ENCODE measurements around the gene TMC3.

The TMC3 gene

DNA sequence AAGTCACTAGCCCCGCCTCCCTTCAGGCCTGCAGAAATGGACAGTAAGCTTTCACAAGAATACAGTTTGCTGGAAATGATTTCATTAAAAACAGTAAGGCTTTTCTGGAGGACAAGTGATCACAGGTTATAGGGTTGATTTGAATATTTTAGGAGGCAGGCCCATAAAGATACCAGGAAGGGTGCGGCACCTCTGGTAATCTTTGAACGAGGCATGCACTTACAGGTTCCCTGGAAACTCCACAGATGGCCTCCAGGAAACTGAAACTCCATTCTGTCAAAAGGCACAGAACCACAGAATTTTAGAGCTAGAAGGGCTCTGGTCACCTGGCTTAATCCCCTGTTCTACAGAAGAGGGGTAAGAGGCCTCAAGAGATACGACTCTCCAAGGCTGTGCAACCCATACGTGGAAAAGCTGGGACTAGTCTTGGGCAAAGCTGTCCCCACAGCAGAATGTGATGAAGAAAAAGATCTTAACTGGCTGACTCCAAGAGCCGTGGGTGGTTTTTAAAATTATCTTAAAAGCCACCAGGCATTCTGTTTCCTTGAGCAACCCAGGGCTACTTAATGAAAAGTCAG lies 51.2 kb downstream of the TMC3 start:
- no peak for DNase-seq (ENCODE audit: low read depth, low spot score)

DNA sequence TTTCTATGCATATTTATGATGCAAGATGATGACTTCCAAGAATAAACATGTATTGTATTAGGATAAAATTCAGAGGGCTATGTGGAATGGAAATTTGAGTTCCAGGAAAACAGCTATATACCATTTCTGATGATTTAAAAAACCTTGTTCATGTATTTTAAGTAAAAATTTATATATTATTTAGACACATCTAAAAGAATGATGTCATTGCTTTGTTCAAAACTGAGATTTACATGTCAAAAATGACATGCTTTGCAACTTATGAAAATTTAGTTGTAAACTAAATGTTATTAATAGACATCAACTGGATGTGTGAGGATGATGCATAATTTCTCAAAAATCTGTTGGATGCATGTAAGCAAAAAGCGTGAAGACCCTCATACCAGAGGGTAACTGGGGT lies 52.3 kb downstream of the TMC3 start:
- no peak for DNase-seq (ENCODE audit: low read depth, low spot score)

DNA sequence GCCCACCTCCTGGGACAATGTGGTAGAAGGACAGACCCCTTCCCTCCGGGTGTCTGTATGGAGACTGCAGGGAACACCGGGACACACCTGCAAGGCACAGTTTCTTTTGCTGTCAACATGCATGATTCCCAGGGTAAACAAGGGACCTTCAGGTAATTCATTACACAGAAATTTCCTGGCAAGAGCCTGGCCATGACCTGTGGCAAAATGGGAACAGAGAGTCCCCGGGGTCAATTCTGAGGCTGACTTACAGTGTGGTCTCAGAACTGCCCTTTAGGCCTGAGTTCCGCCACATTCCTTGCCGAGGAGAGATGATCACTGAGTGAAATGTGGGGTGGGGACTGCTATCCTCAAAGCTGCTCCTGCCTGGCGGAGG lies 56.4 kb downstream of the TMC3 start:
- DNase-seq (ENCODE audit: low read depth, low spot score): no peak

GRCh38 chr15:81316267-81316666 lies 57.7 kb downstream of the TMC3 start:
- DNase-seq (ENCODE audit: low read depth, low spot score): no peak

- no peak for DNase-seq (ENCODE audit: low read depth, low spot score)
Observed at GRCh38 chr15:81315452-81316175, 58.4 kb downstream of the TMC3 start.

DNA sequence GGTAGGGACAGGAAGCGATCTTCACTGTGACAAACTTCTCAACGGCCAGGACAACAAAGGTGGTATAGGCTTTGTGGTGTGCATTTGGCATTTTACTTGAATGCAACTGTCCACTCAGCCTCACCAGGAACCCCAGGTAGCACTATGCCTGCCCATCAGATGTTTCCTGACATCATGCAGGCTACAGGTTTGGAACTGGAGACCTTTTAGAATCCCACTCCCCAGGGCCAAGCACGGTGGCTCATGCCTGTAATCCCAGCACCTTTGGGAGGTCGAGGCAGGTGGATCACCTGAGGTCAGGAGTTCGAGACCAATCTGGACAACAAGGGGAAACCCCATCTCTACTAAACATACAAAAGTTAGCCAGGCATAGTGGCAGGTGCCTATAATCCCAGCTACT lies 59.6 kb downstream of the TMC3 start:
- DNase-seq (ENCODE audit: low read depth, low spot score): no peak

DNA sequence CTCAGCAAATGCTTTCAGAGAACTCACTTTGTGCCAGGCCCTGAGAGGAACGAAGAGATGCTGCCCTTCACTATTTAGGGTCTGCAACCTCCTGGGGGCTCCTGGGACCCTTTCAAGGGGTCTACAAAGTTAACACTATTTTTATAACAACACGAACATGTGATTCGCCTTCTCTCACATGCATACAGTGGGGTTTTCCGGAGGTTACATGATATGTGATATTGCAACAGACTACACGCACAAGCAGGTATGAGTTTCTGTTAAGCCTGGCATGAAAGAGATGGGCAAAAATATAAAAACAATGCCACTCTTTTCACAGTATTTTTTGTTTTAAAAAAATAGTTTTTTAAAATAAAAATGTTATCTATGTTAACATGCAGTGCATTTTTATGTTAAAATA lies 60.3 kb downstream of the TMC3 start:
- DNase-seq (ENCODE audit: low read depth, low spot score): no peak

- DNase-seq (ENCODE audit: low read depth, low spot score): no peak
Observed at GRCh38 chr15:81312790-81313543, 61.0 kb downstream of the TMC3 start.

- DNase-seq (ENCODE audit: low read depth, low spot score): no peak
Observed at GRCh38 chr15:81311752-81312464, 62.1 kb downstream of the TMC3 start.

GRCh38 chr15:81310480-81310879 lies 63.5 kb downstream of the TMC3 start:
- DNase-seq (ENCODE audit: low read depth, low spot score): no peak

GRCh38 chr15:81309647-81310450 lies 64.2 kb downstream of the TMC3 start:
- DNase-seq (ENCODE audit: low read depth, low spot score): no peak

- no peak for DNase-seq (ENCODE audit: low read depth, low spot score)
Observed at GRCh38 chr15:81308260-81308659, 65.8 kb downstream of the TMC3 start.

DNA sequence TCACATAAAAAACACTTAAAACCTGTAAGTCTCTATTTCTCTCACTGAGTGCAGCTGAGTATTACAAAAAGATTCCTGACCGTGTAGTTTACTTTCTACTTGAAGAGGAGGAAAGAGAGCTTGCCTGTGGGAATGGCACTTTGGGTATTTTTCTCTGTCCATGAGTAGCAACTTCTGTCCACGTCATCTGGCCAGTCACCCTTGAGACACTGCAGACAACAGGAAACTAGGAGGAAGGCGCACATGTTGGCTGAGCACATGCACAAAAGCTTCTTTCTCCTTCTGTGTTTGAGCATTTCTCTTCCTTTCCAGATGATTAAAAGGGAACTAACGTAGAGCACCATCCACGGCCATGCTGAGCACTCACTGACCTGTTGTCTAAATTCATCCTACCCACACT lies 69.8 kb downstream of the TMC3 start:
- DNase-seq (ENCODE audit: low read depth, low spot score): no peak

GRCh38 chr15:81303244-81304225 lies 70.5 kb downstream of the TMC3 start:
- DNase-seq (ENCODE audit: low read depth, low spot score): peak; percentile 25

DNA sequence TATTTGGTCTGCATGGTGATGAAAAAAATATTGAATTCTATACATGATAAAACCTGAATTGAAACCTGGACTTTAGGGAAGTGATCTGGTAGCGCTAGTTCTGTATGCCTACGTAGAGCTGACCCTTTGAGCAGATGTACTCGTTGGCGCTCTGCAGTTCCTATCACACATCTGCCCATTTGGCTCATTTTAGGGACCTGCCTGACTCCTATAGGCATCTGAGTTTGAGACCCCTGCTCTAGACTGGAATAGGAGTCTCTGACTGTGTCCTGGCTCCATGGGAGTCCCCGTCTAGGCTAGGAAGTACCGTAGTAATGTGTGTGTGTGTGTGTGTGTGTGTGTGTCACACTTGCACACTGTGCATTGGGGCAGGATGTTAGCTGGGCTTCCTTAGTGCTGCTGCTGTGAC lies 71.3 kb downstream of the TMC3 start:
- DNase-seq (ENCODE audit: low read depth, low spot score): no peak

DNA sequence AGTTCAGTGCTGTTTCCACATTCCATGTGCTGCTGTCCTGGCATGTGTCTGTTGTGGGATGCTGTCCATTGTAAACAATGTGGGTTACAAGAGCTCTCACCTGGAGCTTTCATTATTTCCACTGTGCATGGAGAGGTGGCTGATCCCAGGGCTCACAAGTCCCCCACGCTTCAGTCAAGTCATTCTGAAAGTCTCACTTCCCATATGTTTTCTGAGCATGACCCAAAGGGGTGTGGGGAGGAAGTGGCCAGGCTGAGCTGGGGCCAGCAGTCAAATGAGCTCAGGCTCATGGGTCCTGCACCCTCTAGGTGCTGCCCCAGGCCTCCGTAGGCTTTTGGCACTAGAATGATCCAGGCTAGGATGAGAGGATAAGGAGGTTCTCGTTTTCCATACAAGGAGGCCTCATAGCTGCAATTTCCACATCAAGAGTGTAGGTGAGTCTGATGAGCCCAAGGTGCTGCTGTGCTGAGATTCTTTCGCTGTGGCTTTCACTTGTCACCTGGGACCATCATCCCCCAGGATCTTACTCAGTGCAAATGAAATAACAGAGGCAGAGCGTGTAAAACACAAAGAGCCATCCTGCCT lies 72.1 kb downstream of the TMC3 start:
- no peak for DNase-seq (ENCODE audit: low read depth, low spot score)

- DNase-seq (ENCODE audit: low read depth, low spot score): no peak
Observed at GRCh38 chr15:81301385-81301784, 72.6 kb downstream of the TMC3 start.

GRCh38 chr15:81299630-81300273 lies 74.3 kb downstream of the TMC3 start:
- no peak for DNase-seq (ENCODE audit: low read depth, low spot score)

DNA sequence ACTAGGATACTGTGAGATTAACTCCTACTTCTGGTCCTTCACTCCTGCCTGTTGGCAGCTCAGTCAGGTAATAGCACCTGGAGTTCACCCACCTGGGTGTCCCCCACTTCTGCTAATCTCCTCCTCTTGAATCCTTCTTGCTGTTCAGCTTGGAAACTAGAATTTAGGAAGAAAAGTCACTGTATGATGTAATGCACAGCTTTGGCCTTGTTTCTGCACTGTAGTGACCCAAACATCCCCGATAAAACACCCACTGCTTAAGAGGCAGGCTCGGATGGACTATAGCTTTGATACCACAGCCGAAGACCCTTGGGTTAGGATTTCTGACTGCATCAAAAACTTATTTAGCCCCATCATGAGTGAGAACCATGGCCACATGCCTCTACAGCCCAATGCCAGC lies 74.9 kb downstream of the TMC3 start:
- no peak for DNase-seq (ENCODE audit: low read depth, low spot score)
